Fibroblast of villous mesenchyme (primary cell): ENCODE measurements around the gene ATF4. TPM values are rescaled to one million over a fixed set of nuclear protein-coding genes. Genes with fewer than 3 reads are reported as not detected.

Experiments
- DNase-seq: peaks from one replicate; pipeline ENCODE4 v3.0.0-alpha.2; 2010; ENCODE audit warnings: low read depth
- H3K4me3 ChIP-seq: 2 replicates; pipeline ENCODE4 v1.5.1; 2011; ENCODE audit warnings: low read depth, mild to moderate bottlenecking, low read length
- CTCF ChIP-seq: IDR thresholded peaks from 2 replicates; pipeline ENCODE4 v1.5.1; 2012; ENCODE audit warnings: low read depth, mild to moderate bottlenecking, low read length; ENCODE audit not compliant: insufficient read depth
- total RNA-seq: library from RNA; depleted of rRNA; stranded (reverse); fragments of >200 nt; gene quantifications from 2 replicates; pipeline ENCODE4 v1.2.3, GENCODE V29; 2012

ATF4 gene
- total RNA-seq, 1 donor = 200 TPM

- H3K4me3 ChIP-seq = no peak overlapping the region
- TF ChIP-seq CTCF = no peak
- DNase-seq = no peak
Measured at GRCh38 chr22:39494471-39495120, 25.8 kb upstream of the ATF4 start.

GRCh38 chr22:39496131-39496838, 24.1 kb upstream of the ATF4 start:
- no peak overlapping the region for H3K4me3 ChIP-seq
- peak; percentile 65 for DNase-seq
- peak; percentile 89 for TF ChIP-seq CTCF

DNA sequence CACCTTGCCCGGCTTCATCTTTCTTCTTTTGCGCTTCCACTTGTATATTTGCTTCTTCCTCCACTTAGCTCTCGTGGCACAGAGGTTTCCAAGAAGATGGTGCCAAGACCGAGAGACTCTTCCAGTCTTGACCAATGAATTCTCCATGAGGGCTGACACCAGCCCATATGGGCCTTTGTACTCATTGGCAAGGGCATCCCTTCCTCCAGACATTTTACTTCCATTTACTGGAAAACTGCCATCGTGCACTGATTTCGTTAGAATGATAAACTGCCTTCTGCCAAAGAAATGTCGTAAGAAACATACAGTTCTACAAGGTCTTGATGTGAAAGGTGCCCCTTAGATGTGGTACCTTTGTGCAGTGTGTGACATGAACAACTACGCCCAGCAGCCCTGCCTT, 22.9 kb upstream of the ATF4 start:
- TF ChIP-seq CTCF = no peak
- DNase-seq = no peak
- H3K4me3 ChIP-seq = no peak overlapping the region

DNA sequence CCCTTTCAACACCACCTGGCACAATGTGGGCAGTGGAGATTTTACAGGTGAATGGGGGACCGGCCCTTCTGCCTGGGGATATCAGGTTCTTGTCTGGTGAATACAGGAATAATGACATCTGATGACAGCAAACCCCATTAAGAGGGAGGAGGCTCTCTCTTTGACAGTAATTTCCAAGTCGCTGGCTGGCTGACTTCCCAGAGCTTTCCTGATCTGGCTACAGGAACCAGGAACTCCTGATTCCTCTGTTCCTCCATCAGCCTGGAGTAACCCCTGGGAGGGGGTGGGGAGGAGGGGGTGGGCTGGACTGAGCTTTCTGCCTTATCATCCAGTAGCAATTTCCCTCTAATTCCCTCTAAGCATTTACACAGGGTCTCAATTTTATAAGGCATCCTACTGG, 22.0 kb upstream of the ATF4 start:
- no peak for DNase-seq
- no peak overlapping the region for H3K4me3 ChIP-seq
- no peak for TF ChIP-seq CTCF

DNA sequence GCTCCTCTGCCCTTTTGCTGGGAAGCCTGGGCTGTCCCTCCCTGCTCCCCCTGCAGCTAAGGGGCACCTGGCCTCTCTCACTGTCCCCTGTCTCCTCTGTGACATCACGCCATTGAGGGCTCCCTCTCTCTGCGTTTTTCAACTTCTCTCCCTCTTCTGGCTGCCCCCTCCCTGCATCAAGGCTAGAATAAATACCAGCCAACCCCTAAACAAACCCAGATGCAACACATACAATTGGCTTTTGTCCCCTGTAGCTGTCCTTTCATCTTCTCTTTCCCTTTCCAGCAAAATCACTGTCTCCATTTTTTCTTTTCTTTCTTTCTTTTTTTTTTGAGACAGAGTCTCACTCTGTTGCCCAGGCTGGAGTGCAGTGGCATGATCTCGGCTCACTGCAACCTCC, 21.6 kb upstream of the ATF4 start:
- DNase-seq = no peak
- no peak overlapping the region for H3K4me3 ChIP-seq
- TF ChIP-seq CTCF = no peak

GRCh38 chr22:39500101-39500500, 20.3 kb upstream of the ATF4 start:
- TF ChIP-seq CTCF = no peak
- DNase-seq = no peak
- H3K4me3 ChIP-seq = no peak overlapping the region
